HG02870 (cell line): Measurements from ENCODE around the gene CRISPLD2.
"Not testable (repeated sequence)": the region's sequence is repeated elsewhere in the genome, so short reads cannot be mapped to it uniquely, and the experiment has no call there.

ENCODE experiments used
- ATAC-seq: cut with Tn5 transposase; IDR thresholded peaks from one replicate; pipeline ENCODE4 v1.9.1; 2021; ENCODE audit warnings: mild to moderate bottlenecking, moderate library complexity; ENCODE audit not compliant: unreplicated experiment

Gene CRISPLD2

GRCh38 chr16:84855435-84856202 lies 35.8 kb downstream of the CRISPLD2 start:
- ATAC-seq: not testable (repeated sequence)

DNA sequence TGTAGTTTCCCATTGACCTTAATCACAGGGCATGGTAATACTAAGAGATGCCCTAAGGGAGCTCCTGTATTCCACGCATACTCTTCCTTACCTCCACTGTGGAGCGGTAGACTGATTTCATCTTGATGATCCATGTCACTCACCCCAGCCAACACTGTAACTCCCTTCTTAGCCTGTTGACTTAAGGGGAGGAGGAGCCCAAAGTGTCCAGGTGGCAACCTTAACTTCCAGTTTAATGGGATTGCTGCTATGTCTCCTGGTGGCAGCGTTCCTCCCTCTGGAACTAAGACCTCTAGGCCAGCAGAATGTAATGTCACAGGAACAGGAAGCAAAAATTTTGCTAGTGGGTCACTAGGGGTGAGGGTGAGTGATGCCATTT lies 36.4 kb downstream of the CRISPLD2 start:
- not testable (repeated sequence) for ATAC-seq

- ATAC-seq: not testable (repeated sequence)
These were observed 37.0 kb downstream of the CRISPLD2 start for GRCh38 chr16:84856811-84857210.

GRCh38 chr16:84859681-84860080 lies 39.9 kb downstream of the CRISPLD2 start:
- ATAC-seq: no peak

GRCh38 chr16:84860383-84860782 lies 40.6 kb downstream of the CRISPLD2 start:
- ATAC-seq: no peak

DNA sequence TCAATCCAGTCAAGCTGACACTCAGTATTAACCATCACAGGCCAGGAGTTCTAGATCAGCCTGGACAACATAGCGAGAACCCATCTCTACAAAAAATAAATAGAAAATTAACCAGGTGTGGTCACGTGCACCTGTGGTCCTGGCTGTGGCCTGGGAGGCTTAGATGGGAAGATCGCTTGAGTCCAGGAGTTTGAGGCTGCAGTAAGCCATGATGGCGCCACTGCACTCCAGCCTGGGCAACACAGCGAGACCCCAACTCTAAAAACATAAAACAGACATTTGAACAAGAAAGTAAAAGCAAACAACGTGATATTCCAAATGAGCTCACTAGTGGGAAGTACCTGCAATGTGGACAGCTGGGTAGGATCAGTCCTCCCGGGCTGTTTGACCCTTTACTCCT lies 41.9 kb downstream of the CRISPLD2 start:
- no peak for ATAC-seq

GRCh38 chr16:84862804-84863480 lies 43.2 kb downstream of the CRISPLD2 start:
- ATAC-seq: no peak

DNA sequence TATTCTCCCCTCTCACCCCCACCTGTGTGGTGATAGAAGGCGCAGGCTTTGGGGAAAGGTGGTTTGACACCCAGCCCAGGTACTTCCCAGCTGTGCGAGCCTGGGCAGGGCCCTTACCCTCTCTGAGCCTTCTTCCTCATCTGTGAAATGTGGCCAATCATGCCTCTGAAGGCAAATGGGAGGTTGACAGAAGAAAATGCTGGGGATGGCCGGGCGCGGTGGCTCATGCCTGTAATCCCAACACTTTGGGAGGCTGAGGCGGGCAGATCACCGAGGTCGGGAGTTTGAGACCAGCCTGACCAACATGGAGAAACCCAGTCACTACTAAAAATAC lies 43.7 kb downstream of the CRISPLD2 start:
- no peak for ATAC-seq

DNA sequence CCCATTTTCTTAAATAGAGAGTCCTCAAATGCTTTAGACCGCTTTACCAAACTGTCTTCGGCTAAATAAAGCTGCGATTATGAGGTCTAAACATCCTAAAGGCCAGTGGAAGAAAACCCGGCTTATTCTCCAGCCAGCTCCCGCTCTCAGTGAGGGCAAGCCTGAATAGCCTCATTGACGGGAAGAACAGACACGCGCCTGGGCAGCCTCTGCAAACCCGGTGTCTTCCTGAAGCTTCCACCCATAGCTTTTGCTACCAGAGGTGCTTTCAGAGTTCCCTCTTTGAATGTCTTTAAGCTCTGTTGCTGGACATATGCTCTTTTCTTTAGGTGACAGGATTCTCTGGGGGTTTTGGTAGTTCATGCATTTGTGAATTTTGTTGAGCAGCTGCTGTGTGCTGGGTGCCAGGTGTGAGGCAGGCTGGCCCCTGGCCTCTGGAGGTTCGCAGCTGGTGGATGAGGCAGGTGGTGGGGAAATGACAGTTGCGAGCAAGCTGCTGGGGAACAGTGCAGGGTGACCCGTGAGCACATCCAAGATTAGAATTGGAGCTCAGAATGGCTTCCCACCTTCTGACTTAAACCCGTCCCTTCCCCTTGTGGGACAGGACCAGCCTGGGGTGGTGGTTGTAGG lies 44.7 kb downstream of the CRISPLD2 start:
- no peak for ATAC-seq

DNA sequence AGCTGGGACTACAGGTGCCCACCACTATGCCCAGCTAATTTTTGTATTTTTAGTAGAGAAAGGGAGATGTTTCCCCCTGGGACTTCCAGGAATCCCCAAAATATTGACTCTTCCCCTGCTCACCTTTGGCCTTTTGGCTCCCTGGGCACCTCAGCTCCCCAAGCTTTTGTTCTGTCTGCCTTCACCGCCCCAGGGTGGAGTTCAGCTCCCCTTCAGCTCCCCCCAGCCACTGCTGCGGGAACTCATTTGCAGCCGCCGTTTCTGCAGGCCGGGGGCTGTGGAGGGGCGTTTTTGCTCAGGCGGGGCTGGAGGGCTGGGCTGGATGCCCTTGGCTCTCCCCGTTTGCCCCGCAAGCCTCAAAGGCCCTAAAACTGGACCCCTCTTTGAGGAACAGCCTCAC lies 47.9 kb downstream of the CRISPLD2 start:
- no peak for ATAC-seq

- no peak for ATAC-seq
These were observed 48.5 kb downstream of the CRISPLD2 start for GRCh38 chr16:84868328-84868727.

- ATAC-seq: no peak
These were observed 49.2 kb downstream of the CRISPLD2 start for GRCh38 chr16:84868829-84869472.

DNA sequence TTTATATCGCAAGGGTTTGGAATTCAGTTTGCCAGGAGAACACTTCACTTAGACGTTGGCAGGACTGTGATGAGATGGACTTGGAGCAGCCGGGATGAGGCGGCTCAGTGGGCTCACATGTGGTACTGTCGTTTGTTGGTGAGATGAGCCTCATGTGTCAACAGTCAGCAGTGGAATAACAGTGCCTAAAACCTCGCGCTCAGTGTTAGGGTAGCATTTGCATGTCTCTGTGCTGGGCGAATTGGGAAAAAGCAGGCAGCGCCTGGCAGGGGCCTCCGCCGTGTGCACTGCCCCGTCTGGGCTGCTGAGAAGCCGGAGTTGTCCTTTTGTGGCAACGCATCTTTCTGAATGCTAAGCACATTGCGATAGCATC lies 49.7 kb downstream of the CRISPLD2 start:
- ATAC-seq: no peak

DNA sequence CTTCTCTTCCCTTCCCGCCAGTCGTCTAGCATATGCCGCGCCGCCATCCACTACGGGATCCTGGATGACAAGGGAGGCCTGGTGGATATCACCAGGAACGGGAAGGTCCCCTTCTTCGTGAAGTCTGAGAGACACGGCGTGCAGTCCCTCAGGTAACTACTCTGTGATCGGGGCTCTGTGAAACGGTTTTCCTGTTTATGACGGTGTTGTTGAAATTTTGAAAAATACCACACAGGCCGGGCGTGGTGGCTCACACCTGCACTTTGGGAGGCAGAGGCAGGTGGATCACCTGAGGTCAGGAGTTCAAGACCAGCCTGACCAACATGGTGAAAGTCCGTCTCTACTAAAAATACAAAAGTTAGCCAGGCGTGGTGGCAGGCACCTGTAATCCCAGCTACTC lies 53.2 kb downstream of the CRISPLD2 start:
- ATAC-seq: not testable (repeated sequence)

DNA sequence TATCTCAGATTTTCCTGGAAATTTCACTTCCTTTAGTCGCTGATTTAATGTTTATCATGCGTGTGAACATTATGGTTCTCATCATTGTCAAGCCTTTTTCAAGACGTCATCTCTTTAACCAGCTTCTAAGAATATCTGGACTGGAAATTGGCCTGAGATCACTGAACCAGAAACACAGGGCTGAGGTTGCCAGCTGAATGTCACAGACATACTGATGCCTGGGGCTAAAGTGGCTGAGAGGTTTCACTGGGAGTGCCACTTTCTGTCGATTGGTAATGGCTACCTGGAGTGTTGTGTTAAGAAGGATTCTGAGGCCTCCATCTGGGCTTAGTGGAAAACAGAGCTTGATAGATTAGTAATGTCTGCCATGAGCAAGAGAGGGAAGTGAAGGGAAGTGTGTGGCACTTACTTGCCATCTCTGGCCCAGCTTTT lies 54.2 kb downstream of the CRISPLD2 start:
- ATAC-seq: no peak

GRCh38 chr16:84874553-84874952 lies 54.8 kb downstream of the CRISPLD2 start:
- no peak for ATAC-seq

- no peak for ATAC-seq
These were observed 55.2 kb downstream of the CRISPLD2 start for GRCh38 chr16:84874983-84875382.

GRCh38 chr16:84875846-84876245 lies 56.1 kb downstream of the CRISPLD2 start:
- ATAC-seq: no peak

DNA sequence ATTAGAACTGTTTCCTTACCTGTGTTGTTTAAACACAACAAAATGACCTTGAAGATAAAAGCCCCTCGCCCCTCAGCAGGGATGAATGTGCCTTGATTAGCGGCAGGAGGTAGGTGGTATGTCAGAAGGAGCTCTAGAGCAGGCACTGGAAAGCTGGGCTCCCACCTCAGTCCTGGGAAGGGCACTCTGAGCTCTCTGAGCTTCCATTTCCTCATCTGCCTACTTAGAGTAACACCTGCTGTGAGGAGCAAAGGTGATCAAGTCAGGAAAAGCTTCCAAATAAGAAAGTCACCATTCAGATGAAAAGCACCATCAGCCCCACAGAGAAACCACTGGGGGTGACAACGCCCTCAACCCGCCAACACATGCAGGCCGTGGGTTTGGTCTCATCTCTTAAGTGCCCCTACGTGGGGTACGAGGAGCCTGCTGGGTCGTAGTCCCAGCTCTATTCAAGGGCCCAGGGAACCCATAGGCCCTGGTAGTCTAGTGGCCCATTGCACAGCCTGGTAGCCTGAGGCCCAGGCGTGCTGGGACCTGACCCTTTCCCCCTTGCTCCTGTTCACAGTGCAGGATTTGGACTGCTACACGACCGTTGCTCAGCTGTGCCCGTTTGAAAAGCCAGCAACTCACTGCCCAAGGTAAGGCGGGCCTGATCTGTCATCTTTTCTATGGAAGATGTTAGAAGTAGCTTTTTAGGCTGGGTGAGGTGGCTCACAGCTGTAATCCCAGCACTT lies 57.3 kb downstream of the CRISPLD2 start:
- ATAC-seq: no peak

DNA sequence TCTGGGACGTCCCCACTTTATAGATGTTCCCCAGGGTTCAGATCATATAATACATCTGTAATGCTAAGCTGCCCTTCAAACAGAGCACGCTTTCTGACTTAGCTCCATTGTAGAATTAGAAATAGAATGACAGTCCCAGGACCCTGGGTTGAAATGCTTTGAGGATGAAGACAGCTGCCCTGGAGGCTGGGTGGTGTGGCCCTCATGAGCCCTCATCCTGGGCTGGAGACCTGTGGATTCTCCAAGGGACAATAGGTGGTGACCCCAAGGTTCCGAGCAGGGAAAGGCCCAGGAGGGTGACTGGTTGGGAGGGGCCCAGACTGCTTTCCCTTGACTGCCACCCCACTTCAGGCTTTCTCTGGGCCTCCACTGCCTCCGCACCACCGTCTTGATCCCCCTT lies 59.0 kb downstream of the CRISPLD2 start:
- no peak for ATAC-seq
